ENCODE measurements around the gene ENOX1.

The ENOX1 gene

DNA sequence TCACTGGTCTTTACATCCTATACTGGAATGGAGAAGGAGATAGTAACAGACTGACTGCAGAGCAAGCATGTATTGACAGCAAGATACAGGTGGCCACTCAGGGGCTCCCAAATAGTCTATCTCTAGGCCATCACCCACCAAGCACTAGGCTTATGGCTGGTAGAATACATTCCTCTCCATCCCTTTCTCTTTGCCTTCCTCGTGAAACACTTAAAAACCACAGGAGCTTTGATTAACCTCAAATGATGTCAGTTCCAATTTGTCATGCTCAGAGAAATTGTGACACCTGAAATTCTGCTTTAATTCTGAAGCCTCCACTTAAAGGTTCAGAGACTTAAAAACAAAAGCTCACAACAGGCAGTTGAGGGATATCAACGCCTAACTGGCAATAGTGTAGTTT, 17.2 kb downstream of the ENOX1 start:
- Mint-ChIP-seq H3K4me1 (no peaks in the 10 kb centered on the region), H3K27ac (no peak overlapping the region), H3K4me3 (no peak overlapping the region), H3K27me3 (peaks cover 4% of the 10 kb centered on the region), H3K36me3 (no peaks in the 10 kb centered on the region), H3K9me3 (no peaks in the 10 kb centered on the region)

DNA sequence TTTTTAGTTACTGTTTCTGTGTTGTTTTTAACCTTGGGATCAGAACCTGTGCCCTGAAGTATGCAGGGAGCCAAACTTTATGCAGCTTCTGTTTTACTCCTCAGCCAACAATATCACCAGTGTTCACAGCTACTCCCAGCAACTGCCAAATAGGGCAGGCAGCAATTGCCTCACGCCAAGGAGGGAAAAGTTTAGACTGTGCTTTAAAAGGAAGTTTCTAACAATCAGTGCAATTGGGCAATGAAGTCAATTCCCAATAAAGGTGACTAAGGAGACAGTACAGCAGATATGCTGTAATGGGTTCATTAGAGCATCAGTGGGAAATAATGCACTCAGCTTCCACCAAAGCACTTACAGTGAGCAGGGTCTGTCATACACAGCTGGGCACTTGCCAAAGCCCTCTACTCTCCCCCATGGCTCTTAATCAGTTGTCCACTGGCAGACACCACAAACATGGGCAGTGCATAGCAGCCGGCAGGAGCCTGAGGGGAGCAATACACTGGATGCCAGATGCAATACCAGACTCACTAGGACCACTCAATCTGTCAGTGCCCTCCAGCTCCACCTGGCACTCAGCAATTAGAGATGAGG, 19.3 kb downstream of the ENOX1 start:
- H3K4me3 Mint-ChIP-seq: no peak overlapping the region
- H3K36me3 Mint-ChIP-seq: no peaks in the 10 kb centered on the region
- H3K4me1 Mint-ChIP-seq: no peaks in the 10 kb centered on the region
- H3K27me3 Mint-ChIP-seq: peaks cover 4% of the 10 kb centered on the region
- H3K27ac Mint-ChIP-seq: no peak overlapping the region
- H3K9me3 Mint-ChIP-seq: no peaks in the 10 kb centered on the region

DNA sequence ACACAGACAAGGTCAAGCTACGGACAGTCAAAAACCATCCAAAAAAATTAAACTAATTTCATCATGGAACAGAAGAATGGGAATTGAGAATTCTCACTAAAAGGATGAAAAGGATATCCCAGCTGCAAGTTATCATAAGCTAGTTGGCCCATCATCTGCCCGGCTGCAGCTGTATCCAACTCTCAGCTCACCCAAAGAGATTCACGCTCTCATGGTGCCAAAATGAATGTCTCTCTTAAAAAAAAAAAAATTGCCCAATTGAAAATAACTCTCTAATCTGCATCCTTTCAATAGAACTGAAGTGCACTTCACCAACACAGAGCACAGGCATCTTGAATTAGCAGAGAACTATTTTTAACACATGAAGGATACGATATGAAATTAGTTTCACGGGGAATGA, 20.0 kb downstream of the ENOX1 start:
- H3K4me1 Mint-ChIP-seq: no peaks in the 10 kb centered on the region
- H3K4me3 Mint-ChIP-seq: no peak overlapping the region
- H3K36me3 Mint-ChIP-seq: no peaks in the 10 kb centered on the region
- no peaks in the 10 kb centered on the region for H3K9me3 Mint-ChIP-seq
- H3K27me3 Mint-ChIP-seq: peaks cover 4% of the 10 kb centered on the region
- no peak overlapping the region for H3K27ac Mint-ChIP-seq

DNA sequence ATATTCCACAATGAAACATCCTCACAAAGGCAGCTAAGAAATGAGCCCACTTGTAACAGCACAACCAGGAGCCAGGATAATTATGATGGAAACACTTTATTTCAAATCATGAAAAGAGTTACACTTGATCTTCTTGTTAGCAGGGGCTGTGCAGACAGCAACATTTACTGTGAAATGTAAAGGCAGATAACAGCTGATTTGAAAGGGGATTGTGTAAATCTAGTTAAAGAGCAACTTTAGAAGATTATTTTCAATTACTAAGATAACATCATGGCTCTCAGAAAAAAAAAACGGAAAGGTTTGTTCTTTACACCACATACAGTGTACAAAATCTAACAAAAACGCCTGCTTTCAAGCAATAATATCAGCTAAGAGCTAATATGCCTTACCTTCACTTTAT, 22.4 kb downstream of the ENOX1 start:
- Mint-ChIP-seq H3K27me3 (peaks cover 7% of the 10 kb centered on the region), H3K9me3 (no peaks in the 10 kb centered on the region), H3K36me3 (no peaks in the 10 kb centered on the region), H3K4me3 (no peak overlapping the region), H3K27ac (no peak overlapping the region), H3K4me1 (no peaks in the 10 kb centered on the region)

DNA sequence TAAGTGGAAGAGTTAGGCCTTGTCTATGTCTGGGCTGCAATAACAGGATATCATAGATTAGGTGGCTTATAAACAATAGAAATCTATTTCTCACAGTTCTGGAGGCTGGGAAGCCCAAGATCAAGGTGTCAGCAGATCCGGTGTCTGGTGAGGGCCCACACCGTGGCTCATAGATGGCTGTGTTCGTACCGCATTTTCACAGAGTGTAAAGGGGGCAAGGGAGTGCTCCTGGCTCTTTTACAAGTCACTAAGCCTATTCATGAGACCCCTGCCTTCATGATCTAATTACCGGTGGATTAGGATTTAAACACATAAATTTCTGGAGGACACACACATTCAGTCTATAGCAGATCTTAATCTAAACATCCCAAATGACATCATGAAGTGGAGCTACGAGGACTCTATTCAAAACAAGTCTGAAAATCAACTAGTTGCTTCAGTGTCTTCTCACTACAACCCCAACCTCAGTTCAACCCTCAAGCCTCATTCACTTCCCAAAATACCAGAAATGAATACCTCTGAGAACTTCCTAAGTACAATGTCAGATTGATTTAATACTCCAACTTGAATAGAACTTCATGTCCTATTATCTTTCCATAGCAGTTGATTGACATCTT, 23.5 kb downstream of the ENOX1 start:
- H3K36me3 Mint-ChIP-seq: no peaks in the 10 kb centered on the region

DNA sequence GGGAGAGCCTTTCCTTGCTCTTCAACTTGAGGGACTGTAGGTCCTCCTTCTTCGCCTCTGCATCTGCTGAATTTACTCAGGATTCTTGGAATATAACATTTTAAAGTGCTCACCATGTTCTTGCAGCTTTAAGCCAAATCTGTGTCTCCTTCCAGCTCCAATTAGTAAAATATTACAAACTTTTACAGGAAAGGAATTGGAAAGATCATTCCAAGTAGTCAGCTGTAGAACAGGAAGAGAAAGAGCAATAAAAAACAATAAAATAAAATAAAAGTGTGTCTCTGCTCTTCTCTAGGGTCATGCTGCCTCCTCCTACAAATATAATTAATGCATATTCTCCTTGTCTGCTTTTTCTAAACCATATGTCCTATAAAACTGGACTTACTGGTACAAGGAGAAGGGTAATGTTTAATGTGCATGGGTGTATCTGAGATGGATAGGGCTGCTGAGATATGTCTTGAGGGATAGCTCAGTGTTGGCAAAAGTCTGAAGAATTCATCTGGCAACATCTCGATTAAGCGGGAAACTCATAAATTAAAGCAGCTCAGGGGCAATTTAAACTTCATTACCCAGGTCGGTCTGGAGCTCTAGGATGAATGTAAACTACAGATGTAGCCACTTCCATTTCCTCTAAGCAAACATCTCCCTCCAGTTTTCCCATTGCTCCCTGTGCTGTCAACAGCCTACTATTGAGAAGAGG, 25.0 kb downstream of the ENOX1 start:
- Mint-ChIP-seq H3K27ac (no peak overlapping the region), H3K4me3 (no peak overlapping the region), H3K4me1 (no peaks in the 10 kb centered on the region), H3K27me3 (peaks cover 9% of the 10 kb centered on the region), H3K9me3 (no peaks in the 10 kb centered on the region), H3K36me3 (no peaks in the 10 kb centered on the region)

More for the DNA sequence above, 23.5 kb downstream of the ENOX1 start:
- Mint-ChIP-seq H3K27me3 (peaks cover 7% of the 10 kb centered on the region), H3K9me3 (no peaks in the 10 kb centered on the region), H3K27ac (no peak overlapping the region), H3K4me1 (no peaks in the 10 kb centered on the region), H3K4me3 (no peak overlapping the region)

DNA sequence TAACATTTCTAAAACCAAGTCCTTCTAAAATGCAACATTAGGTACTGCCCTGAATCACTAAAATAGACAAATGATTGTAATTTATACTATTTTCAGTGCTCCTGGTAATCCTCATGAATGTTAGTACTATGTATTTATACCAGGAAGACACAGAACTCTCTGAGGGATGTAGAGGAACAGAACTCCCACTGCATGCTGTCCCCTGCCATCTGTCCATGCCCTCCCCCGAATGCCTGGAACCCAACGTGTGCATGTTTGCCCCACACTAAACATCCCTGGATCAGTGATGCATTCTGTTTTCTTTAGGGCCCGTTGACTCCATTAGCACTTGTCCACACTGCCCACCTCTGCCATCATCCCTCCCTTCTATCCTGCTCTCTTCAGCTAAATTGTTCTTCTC, 26.5 kb downstream of the ENOX1 start:
- Mint-ChIP-seq H3K4me1 (no peaks in the 10 kb centered on the region), H3K36me3 (no peaks in the 10 kb centered on the region), H3K27me3 (peaks cover 13% of the 10 kb centered on the region), H3K9me3 (no peaks in the 10 kb centered on the region), H3K4me3 (no peak overlapping the region), H3K27ac (no peak overlapping the region)

DNA sequence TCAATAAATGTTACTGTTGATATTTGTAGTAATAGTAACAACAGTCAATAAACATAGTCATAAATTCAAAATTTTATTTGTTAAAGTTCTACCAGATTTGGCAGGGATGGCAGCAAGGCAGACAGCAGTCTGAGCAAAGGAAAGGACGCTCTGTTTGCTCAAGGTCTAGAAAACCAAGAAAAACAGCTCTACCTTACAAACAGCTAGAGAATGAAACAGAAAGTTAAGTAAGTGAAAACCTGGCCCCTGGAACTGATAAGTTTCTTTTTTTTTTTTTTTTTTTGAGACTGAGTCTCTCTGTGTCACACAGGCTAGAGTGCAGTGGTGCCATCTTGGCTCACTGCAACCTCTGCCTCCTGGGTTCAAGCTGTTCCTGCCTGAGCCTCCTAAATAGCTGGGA, 27.9 kb downstream of the ENOX1 start:
- Mint-ChIP-seq H3K27ac (no peak overlapping the region), H3K9me3 (no peaks in the 10 kb centered on the region), H3K36me3 (no peaks in the 10 kb centered on the region), H3K4me1 (no peaks in the 10 kb centered on the region), H3K27me3 (peaks cover 14% of the 10 kb centered on the region), H3K4me3 (no peak overlapping the region)

DNA sequence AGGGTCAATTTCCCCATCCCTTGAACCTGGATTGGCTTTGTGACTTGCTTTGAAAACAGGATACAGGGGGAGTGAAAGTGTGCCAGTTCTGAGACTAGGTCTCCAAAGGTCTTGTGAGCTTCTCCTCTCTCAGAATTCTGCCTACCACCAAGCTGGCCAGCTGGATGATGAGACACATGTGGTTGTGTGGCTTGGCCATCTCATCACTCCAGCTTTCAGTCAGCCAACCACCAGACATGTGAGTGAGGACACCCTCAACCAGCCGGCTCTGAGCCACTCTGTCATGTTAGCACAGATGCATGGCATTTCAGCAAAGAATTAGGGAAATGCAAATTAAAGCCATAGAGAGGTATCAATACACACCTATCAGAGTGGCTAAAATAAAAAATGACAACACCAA, 29.5 kb downstream of the ENOX1 start:
- H3K4me3 Mint-ChIP-seq: no peak overlapping the region
- H3K4me1 Mint-ChIP-seq: no peaks in the 10 kb centered on the region

DNA sequence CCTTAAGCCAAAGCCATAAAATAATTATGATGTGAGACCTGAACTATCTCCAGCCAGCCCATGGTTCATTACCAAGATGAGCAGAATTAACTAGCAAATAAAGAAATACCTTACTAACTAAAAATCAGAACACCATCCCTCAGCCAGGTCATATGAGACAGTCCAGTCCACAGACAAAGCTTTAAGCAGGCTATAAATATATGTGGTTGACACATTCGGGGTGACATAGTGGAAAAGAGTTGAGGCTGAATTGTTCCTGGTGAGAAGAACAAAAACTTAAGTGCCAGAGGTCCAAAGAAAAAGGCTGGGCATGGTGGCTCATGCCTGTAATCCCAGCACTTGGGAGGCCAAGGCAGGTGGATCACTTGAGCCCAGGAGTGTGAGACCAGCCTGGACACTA, 30.9 kb downstream of the ENOX1 start:
- Mint-ChIP-seq H3K27ac (no peak overlapping the region), H3K4me1 (no peaks in the 10 kb centered on the region), H3K27me3 (peaks cover 14% of the 10 kb centered on the region), H3K4me3 (no peak overlapping the region), H3K36me3 (no peaks in the 10 kb centered on the region), H3K9me3 (no peaks in the 10 kb centered on the region)

More for the DNA sequence above, 29.5 kb downstream of the ENOX1 start:
- H3K36me3 Mint-ChIP-seq: no peaks in the 10 kb centered on the region
- H3K9me3 Mint-ChIP-seq: no peaks in the 10 kb centered on the region
- H3K27ac Mint-ChIP-seq: no peak overlapping the region
- peaks cover 14% of the 10 kb centered on the region for H3K27me3 Mint-ChIP-seq

DNA sequence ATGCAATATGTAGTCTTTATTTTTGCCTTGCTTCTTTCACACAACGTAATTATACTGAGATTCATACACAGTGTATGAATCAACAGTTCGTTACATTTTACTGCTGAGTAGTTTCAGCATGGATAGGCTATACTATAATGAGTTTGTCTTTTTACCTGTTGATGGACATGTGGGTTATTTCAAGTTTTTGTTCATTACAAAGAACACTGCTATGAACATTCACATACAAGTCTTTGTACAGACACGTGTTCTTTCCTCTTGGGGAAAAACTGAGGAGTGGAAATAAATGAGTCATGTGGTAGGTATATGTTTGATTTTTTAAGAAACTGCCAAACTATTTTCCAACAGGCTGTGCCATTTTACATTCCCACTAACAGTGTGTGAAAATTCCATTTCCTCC, 35.1 kb downstream of the ENOX1 start:
- no peak overlapping the region for H3K27ac Mint-ChIP-seq
- no peak overlapping the region for H3K4me3 Mint-ChIP-seq
- no peaks in the 10 kb centered on the region for H3K36me3 Mint-ChIP-seq
- H3K9me3 Mint-ChIP-seq: no peaks in the 10 kb centered on the region
- H3K4me1 Mint-ChIP-seq: no peaks in the 10 kb centered on the region
- peaks cover 7% of the 10 kb centered on the region for H3K27me3 Mint-ChIP-seq

DNA sequence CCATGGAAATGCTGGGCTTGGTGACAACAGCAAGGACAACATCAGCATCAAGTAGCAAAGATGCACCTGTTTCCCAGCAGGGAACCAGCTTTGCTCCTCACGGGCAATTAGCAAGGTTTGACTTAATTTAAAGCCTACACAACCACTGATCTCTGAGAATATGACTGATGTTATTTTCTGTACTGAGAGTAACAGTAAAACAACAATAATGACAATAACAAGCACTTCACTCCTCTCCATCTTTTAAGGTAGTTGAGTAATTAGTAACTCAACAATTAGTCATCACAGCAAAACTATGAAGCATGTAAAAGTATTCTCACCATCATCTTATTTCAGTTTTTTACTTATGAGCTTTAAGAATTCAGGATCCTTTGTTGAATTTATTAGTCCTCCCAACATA, 37.3 kb downstream of the ENOX1 start:
- Mint-ChIP-seq H3K27me3 (peaks cover 2% of the 10 kb centered on the region), H3K4me3 (no peak overlapping the region), H3K27ac (no peak overlapping the region), H3K36me3 (no peaks in the 10 kb centered on the region), H3K4me1 (no peaks in the 10 kb centered on the region), H3K9me3 (no peaks in the 10 kb centered on the region)

DNA sequence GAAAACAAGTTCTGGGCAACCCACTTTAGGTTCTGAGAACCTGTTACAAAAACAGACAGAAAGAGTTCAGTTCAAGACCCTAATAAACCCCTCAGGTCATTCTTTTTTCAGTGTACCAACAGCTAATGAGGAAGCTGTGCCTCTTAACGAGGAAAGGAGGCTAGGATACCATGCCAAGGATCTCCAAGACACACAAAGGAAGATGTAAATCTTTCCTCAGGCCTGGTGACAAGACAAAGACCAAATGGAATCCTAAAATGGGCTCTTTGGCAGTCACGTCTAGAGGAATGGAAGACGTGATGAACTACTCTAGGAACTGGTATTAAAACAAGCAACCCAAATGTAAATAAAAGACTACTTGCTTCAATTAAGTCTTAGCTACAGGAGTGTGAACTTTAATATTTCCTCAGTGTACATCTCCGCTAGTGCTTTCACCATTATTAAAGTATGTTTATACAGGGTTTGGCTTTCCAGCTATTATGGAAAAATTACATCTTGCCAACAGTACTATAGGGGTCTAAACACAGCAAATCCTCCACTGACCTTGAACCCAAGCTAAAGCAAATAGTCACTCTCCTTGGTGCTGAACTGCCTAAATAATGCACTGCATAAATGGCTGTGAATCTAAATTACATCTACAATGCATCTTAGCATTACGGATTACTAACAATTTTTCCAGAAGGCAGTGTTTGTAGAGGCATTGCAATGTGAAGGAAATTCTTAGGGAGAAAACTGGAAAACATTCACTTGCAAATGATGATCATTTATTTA, 42.3 kb downstream of the ENOX1 start:
- no peaks in the 10 kb centered on the region for H3K9me3 Mint-ChIP-seq
- no peaks in the 10 kb centered on the region for H3K36me3 Mint-ChIP-seq
- H3K27ac Mint-ChIP-seq: no peak overlapping the region
- H3K4me1 Mint-ChIP-seq: no peaks in the 10 kb centered on the region
- H3K27me3 Mint-ChIP-seq: peaks cover 4% of the 10 kb centered on the region
- H3K4me3 Mint-ChIP-seq: no peak overlapping the region

DNA sequence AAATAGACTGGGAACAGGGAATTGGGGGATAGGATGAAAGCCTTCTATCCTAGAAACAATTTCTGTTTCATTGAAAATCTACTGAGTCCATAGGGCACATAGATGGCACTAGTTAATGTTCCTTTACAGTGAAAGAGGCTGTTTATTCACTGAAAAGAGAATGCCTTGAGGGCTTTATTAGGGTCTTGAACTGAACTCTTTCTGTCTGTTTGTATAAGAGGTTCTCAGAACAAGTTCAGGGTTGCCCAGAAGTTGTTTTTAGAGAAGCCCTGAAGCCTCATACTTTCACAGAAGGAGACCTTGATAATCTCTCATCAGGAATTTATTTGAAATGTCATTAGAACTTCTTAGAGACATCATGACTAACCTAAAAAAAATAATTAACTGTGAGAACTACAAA, 43.9 kb downstream of the ENOX1 start:
- H3K36me3 Mint-ChIP-seq: no peaks in the 10 kb centered on the region
- peaks cover 4% of the 10 kb centered on the region for H3K27me3 Mint-ChIP-seq
- no peak overlapping the region for H3K4me3 Mint-ChIP-seq
- H3K27ac Mint-ChIP-seq: no peak overlapping the region
- H3K4me1 Mint-ChIP-seq: no peaks in the 10 kb centered on the region
- H3K9me3 Mint-ChIP-seq: no peaks in the 10 kb centered on the region

DNA sequence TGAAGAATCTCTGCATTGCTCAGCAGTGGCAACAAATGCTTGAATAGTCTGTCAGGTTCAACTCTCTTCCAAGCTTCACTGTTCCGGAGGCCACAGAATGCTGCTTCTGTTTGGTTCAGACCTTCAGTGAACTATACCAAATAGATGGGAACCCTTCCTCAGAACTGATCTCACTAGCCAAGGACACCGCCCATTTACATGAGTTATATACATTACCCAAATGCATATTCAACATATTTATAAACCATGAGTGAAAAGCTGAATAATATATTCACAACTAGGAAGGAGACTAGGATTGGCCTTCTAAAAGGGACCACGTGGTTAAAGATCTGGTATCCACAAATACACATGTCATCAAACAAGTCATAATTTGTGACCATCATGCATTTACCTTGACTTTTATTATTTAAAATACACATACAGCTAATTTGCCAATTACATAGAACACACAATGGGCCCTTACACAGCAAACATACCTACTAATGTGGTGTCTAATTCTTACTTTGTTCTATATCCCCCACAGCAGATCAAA, 49.3 kb downstream of the ENOX1 start:
- no peak overlapping the region for H3K27ac Mint-ChIP-seq
- no peak overlapping the region for H3K4me3 Mint-ChIP-seq
- H3K9me3 Mint-ChIP-seq: no peaks in the 10 kb centered on the region
- H3K36me3 Mint-ChIP-seq: no peaks in the 10 kb centered on the region
- peaks cover 3% of the 10 kb centered on the region for H3K27me3 Mint-ChIP-seq
- no peaks in the 10 kb centered on the region for H3K4me1 Mint-ChIP-seq

DNA sequence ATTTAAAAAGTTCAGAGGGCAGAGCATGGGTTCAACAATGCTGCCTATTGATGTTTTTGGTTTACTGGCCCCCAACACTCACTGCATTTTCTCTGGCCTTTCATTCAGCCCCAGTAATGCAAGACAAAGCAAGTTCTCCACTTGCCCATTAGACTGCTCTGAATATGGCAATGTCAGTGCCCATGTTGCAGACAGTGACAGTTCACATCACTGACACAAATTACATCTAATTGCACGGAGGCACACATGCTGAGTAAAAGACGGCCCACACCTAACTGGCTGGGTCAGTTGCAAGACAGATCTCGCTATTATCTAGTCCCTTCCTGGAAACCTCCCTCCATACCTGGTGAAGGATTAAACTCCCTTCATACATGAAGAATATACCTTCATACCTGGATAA, 54.0 kb downstream of the ENOX1 start:
- Mint-ChIP-seq H3K4me3 (no peak overlapping the region), H3K36me3 (peaks cover 2% of the 10 kb centered on the region), H3K27me3 (peaks cover 12% of the 10 kb centered on the region), H3K27ac (no peak overlapping the region), H3K9me3 (no peaks in the 10 kb centered on the region), H3K4me1 (no peaks in the 10 kb centered on the region)

All from activated naive CD4-positive, alpha-beta T cell treated with anti-CD3 and anti-CD28 coated beads, Interleukin-2, amount 50 U/mL, for 24 hours (primary cell).